Measurements from ENCODE around the gene TRIM5.
"Not testable (repeated sequence)": the region's sequence is repeated elsewhere in the genome, so short reads cannot be mapped to it uniquely, and the experiment has no call there.

- not testable (repeated sequence) for TF ChIP-seq CTCF (IDR thresholded peaks at IDR 0.05; ENCODE audit: extremely low read depth in 1 of 2, insufficient read depth in 1 of 2, low read depth in 1 of 2, low read length in 2 of 2); EZH2 (IDR thresholded peaks at IDR 0.05; ENCODE audit: borderline replicate concordance, low read depth, low read length, severe bottlenecking)
Observed at GRCh38 chr11:5691238-5691963, 6.5 kb upstream of the TRIM5 start.
